Panc1 (cell line): ENCODE measurements around the gene E2F3.

Experiments
- CTCF ChIP-seq: fragments of 450-650 bp; IDR thresholded peaks from 2 replicates; pipeline ENCODE4 v1.5.1; 2017; ENCODE audit warnings: mild to moderate bottlenecking
- REST ChIP-seq, 2 experiments: IDR thresholded peaks; 2 replicates each; pipeline ENCODE4 v1.6.1; 2011 to 2012; ENCODE audit warnings: low read depth in 2 of 2, control low read depth in 1 of 2, low read length in 1 of 2, mild to moderate bottlenecking in 1 of 2, moderate library complexity in 1 of 2; ENCODE audit not compliant: insufficient read depth in 1 of 2
- SIN3A ChIP-seq: IDR thresholded peaks from 2 replicates; pipeline ENCODE4 v1.6.1; 2012; ENCODE audit warnings: low read depth, mild to moderate bottlenecking, low read length, moderate library complexity, borderline replicate concordance; ENCODE audit not compliant: insufficient read depth
- TCF7L2 ChIP-seq: IDR thresholded peaks from 2 replicates; pipeline ENCODE4 v1.6.1; 2011; ENCODE audit warnings: mild to moderate bottlenecking, low read depth, low read length, inconsistent platforms

- TF ChIP-seq CTCF, result no peak
- no peak for TF ChIP-seq REST (IDR thresholded peaks at IDR 0.05; ENCODE audit: insufficient read depth in 1 of 2, low read depth in 2 of 2, low read length in 1 of 2)
- TF ChIP-seq SIN3A, result no peak
- TF ChIP-seq TCF7L2, result no peak
Measured at GRCh38 chr6:20492099-20492498, 90.4 kb downstream of the E2F3 start.
